H1 (cell line): Measurements from ENCODE around the gene CCNT1. TPM values are rescaled to one million over a fixed set of nuclear protein-coding genes. Genes with fewer than 3 reads are reported as not detected.

Experiments
- CTCF ChIA-PET: fragments of 300-600 bp; sonication (Branson Sonifier 250); formaldehyde crosslinking; loops from one replicate; lab custom pipeline; 2021; ENCODE audit not compliant: partially characterized antibody; lab: Charles Lee
- POLR2A ChIA-PET: fragments of 300-600 bp; sonication (Branson Sonifier 250); formaldehyde crosslinking; loops from one replicate; lab custom pipeline; 2021; ENCODE audit warnings: inconsistent platforms; ENCODE audit not compliant: partially characterized antibody; lab: Charles Lee
- DNase-seq, 2 experiments: peaks; one replicate each; pipeline versions ENCODE4 v3.0.0 to v3.0.0-alpha.2; 2010 to 2022; ENCODE audit warnings: low spot score in 2 of 2, low read depth in 1 of 2, mixed read lengths in 1 of 2
- FAIRE-seq: peaks from 2 replicates; lab custom pipeline; 2011; peaks lifted over from hg19 to GRCh38; lab: Jason Lieb, UNC
- H2AFZ ChIP-seq: 2 replicates; pipeline ENCODE4 v1.8.1; 2012; ENCODE audit warnings: low read length, inconsistent platforms
- H2AK5ac ChIP-seq: 2 replicates; pipeline ENCODE4 v1.6.1; 2013; ENCODE audit warnings: low read depth, low read length
- H2BK120ac ChIP-seq: replicated peaks from 2 replicates; pipeline ENCODE3; 2013; ENCODE audit warnings: low read depth, low read length, inconsistent platforms
- H2BK12ac ChIP-seq: 2 replicates; pipeline ENCODE4 v1.6.1; 2013; ENCODE audit warnings: low read depth, low read length
- H2BK15ac ChIP-seq: 2 replicates; pipeline ENCODE4 v1.6.1; 2013; ENCODE audit warnings: low read length
- H2BK20ac ChIP-seq: 2 replicates; pipeline ENCODE4 v1.6.1; 2013; ENCODE audit warnings: low read length
- H2BK5ac ChIP-seq: 2 replicates; pipeline ENCODE4 v1.6.1; 2013; ENCODE audit warnings: low read depth, low read length
- H3K14ac ChIP-seq: 2 replicates; pipeline ENCODE4 v1.6.1; 2013; ENCODE audit warnings: inconsistent platforms; ENCODE audit not compliant: insufficient read length
- H3K18ac ChIP-seq: 2 replicates; pipeline ENCODE4 v1.6.1; 2013; ENCODE audit warnings: low read length; ENCODE audit errors: extremely low read depth
- H3K23ac ChIP-seq: 2 replicates; pipeline ENCODE4 v1.6.1; 2013; ENCODE audit warnings: inconsistent platforms; ENCODE audit not compliant: insufficient read length
- H3K23me2 ChIP-seq: 2 replicates; pipeline ENCODE4 v1.6.1; 2013; ENCODE audit warnings: low read depth, low read length
- H3K27ac ChIP-seq: 2 replicates; pipeline ENCODE4 v1.6.1; 2011; ENCODE audit warnings: low read depth, low read length, inconsistent platforms
- H3K27me3 ChIP-seq, 4 experiments: replicated peaks in 1 of 4; 1 replicate in 1 of 4; 2 replicates in 3 of 4; pipeline versions ENCODE4 v1.6.1 to v1.8.1; 2011 to 2013; ENCODE audit warnings: low read length in 3 of 4, mild to moderate bottlenecking in 3 of 4, inconsistent platforms in 2 of 4, mixed read lengths in 2 of 4, moderate library complexity in 1 of 4; ENCODE audit not compliant: control insufficient read depth in 3 of 4, insufficient read depth in 3 of 4; ENCODE audit errors: extremely low read depth in 1 of 4
- H3K36me3 ChIP-seq, 4 experiments: 2 replicates each; pipeline versions ENCODE4 v1.6.1 to v1.8.1; 2011 to 2013; ENCODE audit warnings: mild to moderate bottlenecking in 4 of 4, low read length in 3 of 4, moderate library complexity in 2 of 4, control low read depth in 1 of 4, inconsistent platforms in 1 of 4; ENCODE audit not compliant: insufficient read depth in 4 of 4, control insufficient read depth in 2 of 4
- H3K4ac ChIP-seq: replicated peaks from 2 replicates; pipeline ENCODE3; 2013; ENCODE audit warnings: low read length, low read depth, mixed read lengths, inconsistent platforms; ENCODE audit not compliant: insufficient read length
- H3K4me1 ChIP-seq, 4 experiments: replicated peaks in 1 of 4; 1 replicate in 1 of 4; 2 replicates in 3 of 4; pipeline versions ENCODE4 v1.6.1 to v1.8.1; 2011 to 2013; ENCODE audit warnings: low read length in 3 of 4, inconsistent platforms in 2 of 4, mixed read lengths in 1 of 4; ENCODE audit not compliant: insufficient read depth in 4 of 4, control insufficient read depth in 3 of 4
- H3K4me2 ChIP-seq, 2 experiments: 2 replicates each; pipeline versions ENCODE4 v1.6.1 to v1.8.1; 2011 to 2013; ENCODE audit warnings: low read depth in 2 of 2, low read length in 2 of 2, control low read depth in 1 of 2, inconsistent platforms in 1 of 2, mild to moderate bottlenecking in 1 of 2; ENCODE audit not compliant: insufficient read depth in 1 of 2
- H3K4me3 ChIP-seq, 4 experiments: fragments of 200-600, 300-600 bp in 1 of 4; sonication (generic), shearing (Covaris generic), sonication (Bioruptor Twin) in 1 of 4; 2 replicates each; pipeline versions ENCODE4 v1.5.1 to v1.8.1; 2011 to 2016; ENCODE audit warnings: low read length in 4 of 4, low read depth in 3 of 4, control low read depth in 2 of 4, inconsistent platforms in 2 of 4, mild to moderate bottlenecking in 2 of 4, mixed read lengths in 1 of 4, moderate library complexity in 1 of 4; ENCODE audit not compliant: insufficient read depth in 2 of 4; ENCODE audit errors: extremely low read depth in 1 of 4
- H3K56ac ChIP-seq: replicated peaks from 2 replicates; pipeline ENCODE3; 2013; ENCODE audit warnings: low read depth, mild to moderate bottlenecking, mixed read lengths, low read length, inconsistent platforms; ENCODE audit not compliant: insufficient read length
- H3K79me1 ChIP-seq: 2 replicates; pipeline ENCODE4 v1.6.1; 2013; ENCODE audit warnings: low read depth, low read length, control low read depth
- H3K79me2 ChIP-seq, 2 experiments: 2 replicates each; pipeline versions ENCODE4 v1.6.1 to v1.8.1; 2012 to 2013; ENCODE audit warnings: low read length in 2 of 2, mild to moderate bottlenecking in 2 of 2, inconsistent platforms in 1 of 2; ENCODE audit not compliant: insufficient read depth in 2 of 2, control insufficient read depth in 1 of 2
- H3K9ac ChIP-seq, 4 experiments: replicated peaks in 1 of 4; 1 replicate in 1 of 4; 2 replicates in 3 of 4; pipeline versions ENCODE4 v1.6.1 to v1.8.1; 2011 to 2013; ENCODE audit warnings: low read depth in 3 of 4, low read length in 3 of 4, control low read depth in 2 of 4, mild to moderate bottlenecking in 2 of 4, moderate library complexity in 2 of 4, inconsistent platforms in 1 of 4; ENCODE audit errors: extremely low read depth in 1 of 4
- H3K9me3 ChIP-seq, 2 experiments: 2 replicates each; pipeline versions ENCODE4 v1.6.1 to v1.8.1; 2012 to 2013; ENCODE audit warnings: mild to moderate bottlenecking in 2 of 2, moderate library complexity in 2 of 2, control low read depth in 1 of 2, inconsistent platforms in 1 of 2, low read depth in 1 of 2, low read length in 1 of 2, mixed read lengths in 1 of 2; ENCODE audit not compliant: insufficient read depth in 2 of 2
- H4K20me1 ChIP-seq, 2 experiments: replicated peaks in 1 of 2; 2 replicates each; pipeline versions ENCODE3 to v1.8.1; 2011 to 2013; ENCODE audit warnings: inconsistent platforms in 2 of 2, low read length in 2 of 2, mild to moderate bottlenecking in 1 of 2; ENCODE audit not compliant: insufficient read depth in 2 of 2, control insufficient read depth in 1 of 2
- H4K5ac ChIP-seq: 2 replicates; pipeline ENCODE4 v1.6.1; 2013; ENCODE audit warnings: low read length, low read depth, mixed read lengths, inconsistent platforms; ENCODE audit not compliant: insufficient read length
- H4K8ac ChIP-seq: 2 replicates; pipeline ENCODE4 v1.8.0; 2013; ENCODE audit warnings: mild to moderate bottlenecking, moderate library complexity, low read length, inconsistent platforms; ENCODE audit not compliant: insufficient read depth; ENCODE audit errors: extremely low read depth
- H4K91ac ChIP-seq: replicated peaks from 2 replicates; pipeline ENCODE3; 2013; ENCODE audit warnings: low read length, mixed read lengths, inconsistent platforms; ENCODE audit not compliant: insufficient read length
- ASH2L ChIP-seq: fragments of 200-600, 300-600 bp; sonication (generic); IDR thresholded peaks from one replicate; pipeline ENCODE4 v1.7.1; 2017; ENCODE audit warnings: low read length
- CBX8 ChIP-seq: fragments of 300-800, 300-1000 bp; sonication (generic); IDR thresholded peaks from 2 replicates; pipeline ENCODE4 v1.7.1; 2016; ENCODE audit warnings: low read depth, low read length, borderline replicate concordance
- CREB1 ChIP-seq: IDR thresholded peaks from 2 replicates; pipeline ENCODE4 v1.6.1; 2012; ENCODE audit warnings: inconsistent platforms
- CTCF ChIP-seq, 3 experiments: IDR thresholded peaks; 1 replicate in 2 of 3; 2 replicates in 1 of 3; pipeline versions ENCODE4 v1.5.1 to v1.6.1; 2011; ENCODE audit warnings: low read length in 3 of 3, mild to moderate bottlenecking in 3 of 3, inconsistent platforms in 2 of 3, low read depth in 1 of 3, moderate library complexity in 1 of 3; ENCODE audit not compliant: insufficient read depth in 1 of 3; ENCODE audit errors: control extremely low read depth in 1 of 3
- FOSL1 ChIP-seq: IDR thresholded peaks from 2 replicates; pipeline ENCODE4 v1.6.1; 2011; ENCODE audit warnings: mild to moderate bottlenecking, low read depth, low read length, moderate library complexity; ENCODE audit not compliant: insufficient read depth
- KDM1A ChIP-seq: fragments of 200-600, 300-600 bp; sonication (generic); IDR thresholded peaks from 2 replicates; pipeline ENCODE4 v1.7.1; 2016; ENCODE audit warnings: mild to moderate bottlenecking, low read length, borderline replicate concordance
- NANOG ChIP-seq: IDR thresholded peaks from 2 replicates; pipeline ENCODE4 v1.6.1; 2011; ENCODE audit warnings: low read length, low read depth, mild to moderate bottlenecking, inconsistent platforms; ENCODE audit not compliant: insufficient read depth, poor library complexity, severe bottlenecking
- PHF8 ChIP-seq: fragments of 200-600 bp; sonication (generic); conservative IDR thresholded peaks from 2 replicates; pipeline ENCODE4 v1.7.1; 2012; ENCODE audit warnings: low read depth, mild to moderate bottlenecking, inconsistent platforms, low read length, moderate library complexity
- RBBP5 ChIP-seq: IDR thresholded peaks from 2 replicates; pipeline ENCODE4 v1.7.1; 2012; ENCODE audit warnings: low read depth, mild to moderate bottlenecking, inconsistent platforms, low read length, moderate library complexity, borderline replicate concordance
- TAF7 ChIP-seq: optimal IDR thresholded peaks from 2 replicates; pipeline ENCODE3; 2011; ENCODE audit warnings: low read depth, mild to moderate bottlenecking, inconsistent platforms, low read length, moderate library complexity, borderline replicate concordance
- TEAD4 ChIP-seq: IDR thresholded peaks from 2 replicates; pipeline ENCODE4 v1.6.1; 2012; ENCODE audit warnings: low read depth, low read length, inconsistent platforms, mixed read lengths
- ZNF274 ChIP-seq: IDR thresholded peaks from 2 replicates; pipeline ENCODE4 v1.7.0; 2012; ENCODE audit warnings: low read length, borderline replicate concordance; ENCODE audit errors: extremely low read depth
- WGBS, 2 experiments: shearing (Covaris generic) in 1 of 2; methylation state at CpG; one replicate each; pipeline versions ENCODE4 v1.1.6 to v1.1.7; 2013 to 2015; ENCODE audit warnings: low lambda C conversion rate in 2 of 2, mixed read lengths in 2 of 2, inconsistent platforms in 1 of 2, low coverage in 1 of 2, missing lambda C conversion rate in 1 of 2; ENCODE audit not compliant: insufficient replicate concordance in 2 of 2, insufficient coverage in 1 of 2, insufficient read length in 1 of 2; ENCODE audit errors: extremely low coverage in 1 of 2, missing lambda C conversion rate in 1 of 2; 5-methylcytosine and 5-hydroxymethylcytosine counted together
- polyA plus RNA-seq, 7 experiments: library from polyadenylated mRNA; depleted of rRNA in 3 of 7; stranded (reverse) in 5 of 7; unstranded in 2 of 7; fragments of >200 nt in 5 of 7; fragments of 200-250 nt in 2 of 7; gene quantifications; 1 replicate in 5 of 7; 2 replicates in 1 of 7; 4 replicates in 1 of 7; pipeline versions ENCODE4 v1.2.1 to v1.2.3, GENCODE V29; 2011 to 2013; ENCODE audit warnings: missing spikeins in 2 of 7, mixed read lengths in 2 of 7
- total RNA-seq: library from RNA; stranded (reverse); fragmentation: NEBNext Ultra II Directional; extraction: Animal tissue kit (Norgen Biotek cat#: 25700); gene quantifications from 2 replicates; pipeline ENCODE4 v1.2.1, GENCODE V29; 2021

Gene CCNT1
- total and polyA plus RNA-seq, 2 of the 8 experiments (the other 6 are each of a cell fraction or from before 2014, with no cell fraction given), result 13.2 to 45.9 TPM

- H3K14ac ChIP-seq, result no peak overlapping the region
- CTCF ChIA-PET, result interaction anchor here (0.5 to 2.1 kb wide), 6 partner anchors 10 to 74 kb away, joined by 3 to 5 read pairs (median 4); no protein-coding TSS in a partner anchor
- H2BK15ac ChIP-seq, result no peak overlapping the region
- no peak for TF ChIP-seq TEAD4
- no peak for TF ChIP-seq ASH2L
- TF ChIP-seq RBBP5, result no peak
- TF ChIP-seq NANOG, result no peak
- TF ChIP-seq KDM1A, result no peak
- no peak for TF ChIP-seq TAF7
- no peak for TF ChIP-seq ZNF274
- no peak for TF ChIP-seq PHF8
- no peak for TF ChIP-seq FOSL1
- no peak for TF ChIP-seq CREB1
- TF ChIP-seq CBX8, result no peak
- no peak for TF ChIP-seq CTCF (IDR thresholded peaks at IDR 0.05; ENCODE audit: control extremely low read depth in 1 of 3, insufficient read depth in 1 of 3, low read depth in 1 of 3, low read length in 3 of 3)
These were observed 19.9 kb upstream of the CCNT1 start for GRCh38 chr12:48736456-48736855.

More at GRCh38 chr12:48736456-48736855, 19.9 kb upstream of the CCNT1 start:
- Histone ChIP-seq H3K18ac (no peak overlapping the region), H3K4ac (no peak overlapping the region), H3K27ac (no peak overlapping the region), H3K23me2 (no peaks in the 10 kb centered on the region; the same call in 1 of the 2 replicates), H3K9me3 (no peaks in the 10 kb centered on the region), H2BK5ac (no peak overlapping the region), H3K79me1 (no peaks in the 10 kb centered on the region), H3K79me2 (no peaks in the 10 kb centered on the region), H2AFZ (no peak overlapping the region), H3K4me3 (no peak overlapping the region), H3K56ac (no peak overlapping the region), H4K5ac (no peak overlapping the region), H2BK12ac (no peak overlapping the region), H3K4me2 (no peak overlapping the region), H4K20me1 (no peaks in the 10 kb centered on the region), H4K91ac (no peak overlapping the region), H3K9ac (no peak overlapping the region), H3K4me1 (no peaks in the 10 kb centered on the region), H2AK5ac (no peak overlapping the region), H2BK120ac (no peak overlapping the region), H4K8ac (no peak overlapping the region), H2BK20ac (no peak overlapping the region), H3K23ac (no peak overlapping the region), H3K36me3 (no peaks in the 10 kb centered on the region), H3K27me3 (no peaks in the 10 kb centered on the region)
- DNase-seq (no peak), FAIRE-seq (no peak)
- WGBS, 2 experiments, result 64% methylated on average over 1 of the region's 1 CpG; no CpG with 5 or more reads in 1 of the 2 experiments
- POLR2A ChIA-PET, result interaction anchor here (0.9 kb wide), 1 partner anchor 52 kb away, joined by 3 read pairs; the partner anchor contains the start of gene ADCY6
